Neuronal stem cell (in vitro differentiated cells): ENCODE data around the gene MAGEH1. TPM values are rescaled to one million over a fixed set of nuclear protein-coding genes. Genes with fewer than 3 reads are reported as not detected.

ENCODE experiments used
- DNase-seq: peaks from one replicate; pipeline ENCODE4 v3.0.0-alpha.2; 2013; ENCODE audit warnings: low spot score
- H2AFZ ChIP-seq: one replicate; pipeline ENCODE4 v1.6.1; 2013; ENCODE audit warnings: mild to moderate bottlenecking, low read length, inconsistent platforms
- H2AK5ac ChIP-seq: 2 replicates; pipeline ENCODE4 v1.6.1; 2013; ENCODE audit warnings: low read depth, mild to moderate bottlenecking, inconsistent platforms, low read length, moderate library complexity, mixed read lengths
- H2BK120ac ChIP-seq: 2 replicates; pipeline ENCODE4 v1.6.1; 2013; ENCODE audit warnings: low read depth, mild to moderate bottlenecking, inconsistent platforms, low read length, moderate library complexity, mixed read lengths
- H2BK12ac ChIP-seq: one replicate; pipeline ENCODE4 v1.6.1; 2013; ENCODE audit warnings: low read length, inconsistent platforms
- H2BK15ac ChIP-seq: 2 replicates; pipeline ENCODE4 v1.6.1; 2013; ENCODE audit warnings: mild to moderate bottlenecking, low read length, inconsistent platforms, mixed read lengths
- H2BK5ac ChIP-seq: one replicate; pipeline ENCODE4 v1.6.1; 2013; ENCODE audit warnings: inconsistent platforms, mild to moderate bottlenecking, low read length, moderate library complexity
- H3K14ac ChIP-seq: one replicate; pipeline ENCODE4 v1.6.1; 2013; ENCODE audit warnings: low read length, inconsistent platforms
- H3K18ac ChIP-seq: 2 replicates; pipeline ENCODE4 v1.6.1; 2013; ENCODE audit warnings: low read length, inconsistent platforms
- H3K23ac ChIP-seq: 2 replicates; pipeline ENCODE4 v1.6.1; 2013; ENCODE audit warnings: low read depth, mild to moderate bottlenecking, mixed read lengths, low read length, inconsistent platforms; ENCODE audit not compliant: poor library complexity
- H3K27ac ChIP-seq: replicated peaks from 3 replicates; pipeline ENCODE4 v1.5.1; 2013; ENCODE audit warnings: low read length, inconsistent platforms
- H3K27me3 ChIP-seq, 3 experiments: 2 replicates each; pipeline ENCODE4 v1.6.1; 2013; ENCODE audit warnings: low read length in 3 of 3, mild to moderate bottlenecking in 2 of 3, inconsistent platforms in 1 of 3, low read depth in 1 of 3, mixed read lengths in 1 of 3, moderate library complexity in 1 of 3; ENCODE audit not compliant: control insufficient read depth in 3 of 3, insufficient read depth in 3 of 3
- H3K36me3 ChIP-seq, 2 donors: replicated peaks in 1 of 2; 2 replicates each; pipeline ENCODE4 v1.6.1; 2013; ENCODE audit warnings: low read length in 2 of 2; ENCODE audit not compliant: control insufficient read depth in 2 of 2, insufficient read depth in 2 of 2
- H3K4ac ChIP-seq: 2 replicates; pipeline ENCODE4 v1.6.1; 2013; ENCODE audit warnings: inconsistent platforms, mild to moderate bottlenecking, low read length, moderate library complexity
- H3K4me1 ChIP-seq, 2 donors: 1 replicate in 1 of 2; 2 replicates in 1 of 2; pipeline ENCODE4 v1.6.1; 2013; ENCODE audit warnings: low read length in 2 of 2, low read depth in 1 of 2; ENCODE audit not compliant: control insufficient read depth in 2 of 2, insufficient read depth in 1 of 2
- H3K4me2 ChIP-seq: one replicate; pipeline ENCODE4 v1.6.1; 2013; ENCODE audit warnings: mild to moderate bottlenecking, low read length, inconsistent platforms; ENCODE audit not compliant: insufficient read depth, poor library complexity, severe bottlenecking
- H3K4me3 ChIP-seq, 2 donors: 2 replicates each; pipeline ENCODE4 v1.5.1; 2013; ENCODE audit warnings: low read length in 2 of 2, mild to moderate bottlenecking in 2 of 2, inconsistent platforms in 1 of 2, moderate library complexity in 1 of 2
- H3K79me1 ChIP-seq: one replicate; pipeline ENCODE4 v1.6.1; 2013; ENCODE audit warnings: low read depth, mild to moderate bottlenecking, inconsistent platforms, low read length, moderate library complexity
- H3K9ac ChIP-seq: one replicate; pipeline ENCODE4 v1.6.1; 2013; ENCODE audit warnings: mild to moderate bottlenecking, low read depth, low read length, inconsistent platforms; ENCODE audit not compliant: poor library complexity
- H3K9me3 ChIP-seq, 2 donors: replicated peaks in 1 of 2; 2 replicates each; pipeline versions ENCODE3 to v1.6.1; 2013; ENCODE audit warnings: low read length in 2 of 2, mild to moderate bottlenecking in 2 of 2, inconsistent platforms in 1 of 2, low read depth in 1 of 2, mixed read lengths in 1 of 2, moderate library complexity in 1 of 2; ENCODE audit not compliant: control insufficient read depth in 2 of 2, insufficient read depth in 1 of 2
- H4K8ac ChIP-seq: one replicate; pipeline ENCODE4 v1.6.1; 2013; ENCODE audit warnings: low read depth, mild to moderate bottlenecking, inconsistent platforms, low read length, moderate library complexity
- H4K91ac ChIP-seq: one replicate; pipeline ENCODE4 v1.6.1; 2013; ENCODE audit warnings: low read length, low read depth, mild to moderate bottlenecking, inconsistent platforms; ENCODE audit not compliant: poor library complexity
- WGBS, 2 donors: extraction: QIAGEN DNeasy Blood & Tissue Kit; methylation state at CpG; one replicate each; pipeline ENCODE4 v1.1.7; 2013; ENCODE audit warnings: missing lambda C conversion rate in 2 of 2, mixed read lengths in 1 of 2; ENCODE audit not compliant: insufficient read length in 2 of 2, insufficient replicate concordance in 1 of 2; ENCODE audit errors: extremely low coverage in 2 of 2; 5-methylcytosine and 5-hydroxymethylcytosine counted together
- small RNA-seq: library from polyadenylated mRNA; stranded (forward); fragments of <200 nt; extraction: miRNeasy Mini kit (QIAGEN cat#:217004); gene quantifications from one replicate; pipeline ENCODE3, GENCODE V24; 2013; ENCODE audit not compliant: insufficient read depth

MAGEH1 gene

GRCh38 chrX:55489314-55490009, 37.5 kb downstream of the MAGEH1 start, which contains the start of gene USP51:
Gene USP51 (minus strand): TSS chrX:55489848. CDS start chrX:55488939, 909 bp downstream.
- no peaks in the 10 kb centered on the region for H3K27me3 ChIP-seq
- H3K4ac ChIP-seq: no peak within 1 kb of the TSS
- peaks cover 0 to 3% of the 10 kb centered on the region in 2 donors for H3K4me1 ChIP-seq
- no peak within 1 kb of the TSS for H4K8ac ChIP-seq
- peak within 1 kb of the TSS; percentile 77 for H3K9ac ChIP-seq
- no peak within 1 kb of the TSS for H4K91ac ChIP-seq
- H2AK5ac ChIP-seq: no peak within 1 kb of the TSS
- no peak within 1 kb of the TSS for H2BK12ac ChIP-seq
- DNase-seq: peak; percentile 42
- H2AFZ ChIP-seq: no peak within 1 kb of the TSS
- no peaks in the 10 kb centered on the region for H3K9me3 ChIP-seq
- peak within 1 kb of the TSS in 1 of 2 donors; percentile 80 for H3K4me3 ChIP-seq
- peak within 1 kb of the TSS; percentile 62 for H3K4me2 ChIP-seq
- peak within 1 kb of the TSS; percentile 89 for H3K18ac ChIP-seq
- no CpG with 5 or more reads among the region's 34 CpGs for WGBS, 2 donors
- H3K79me1 ChIP-seq: no peaks in the 10 kb centered on the region
- no peak within 1 kb of the TSS for H2BK15ac ChIP-seq
- H3K36me3 ChIP-seq: peaks cover 0 to 4% of the 10 kb centered on the region in 2 donors
- H3K27ac ChIP-seq: peak within 1 kb of the TSS; percentile 86
- peak within 1 kb of the TSS; percentile 20 for H3K23ac ChIP-seq
- H3K14ac ChIP-seq: no peak within 1 kb of the TSS
- no peak within 1 kb of the TSS for H2BK120ac ChIP-seq
- peak within 1 kb of the TSS; percentile 82 for H2BK5ac ChIP-seq

GRCh38 chrX:55490121-55490520, 38.2 kb downstream of the MAGEH1 start:
- H3K18ac ChIP-seq: peak overlapping the region; percentile 28
- H3K27ac ChIP-seq: peak overlapping the region; percentile 84
- no peak overlapping the region for H4K8ac ChIP-seq
- no peak overlapping the region for H2BK5ac ChIP-seq
- H4K91ac ChIP-seq: no peak overlapping the region
- no peak overlapping the region for H2BK12ac ChIP-seq
- H3K9me3 ChIP-seq: no peaks in the 10 kb centered on the region
- no peak overlapping the region for H3K4ac ChIP-seq
- no peak for DNase-seq
- no peak overlapping the region for H2AK5ac ChIP-seq
- H3K9ac ChIP-seq: no peak overlapping the region
- H3K4me1 ChIP-seq: peaks cover 0 to 3% of the 10 kb centered on the region in 2 donors
- peak overlapping the region; percentile 62 for H3K4me2 ChIP-seq
- no peak overlapping the region for H2AFZ ChIP-seq
- WGBS, 2 donors: no CpG with 5 or more reads among the region's 4 CpGs
- H2BK15ac ChIP-seq: no peak overlapping the region
- no peak overlapping the region for H2BK120ac ChIP-seq
- H3K79me1 ChIP-seq: no peaks in the 10 kb centered on the region
- peaks cover 0 to 4% of the 10 kb centered on the region in 2 donors for H3K36me3 ChIP-seq
- no peak overlapping the region for H3K14ac ChIP-seq
- H3K23ac ChIP-seq: no peak overlapping the region
- no peaks in the 10 kb centered on the region for H3K27me3 ChIP-seq
- peak overlapping the region in 1 of 2 donors; percentile 71 for H3K4me3 ChIP-seq

DNA sequence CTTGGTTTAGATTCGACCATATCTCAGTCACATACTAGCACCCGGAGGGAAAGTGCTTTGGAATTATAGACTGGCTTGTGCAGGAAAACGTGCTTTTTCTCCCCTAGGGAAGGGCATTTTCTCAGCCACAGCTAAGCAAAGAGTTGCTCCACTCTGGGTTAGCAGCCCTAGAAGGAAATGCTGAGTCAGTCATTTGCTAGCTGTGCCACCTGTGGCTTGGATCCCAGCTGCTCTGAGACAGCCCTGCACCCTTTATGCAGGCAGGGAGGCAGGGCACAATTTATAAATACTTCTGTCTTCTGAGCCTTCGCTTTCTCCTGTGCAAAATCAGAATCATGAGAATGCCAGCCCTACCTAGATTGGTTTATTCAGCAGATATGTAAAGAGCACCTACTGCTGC, 39.0 kb downstream of the MAGEH1 start:
- H3K4me2 ChIP-seq: no peak overlapping the region
- H3K4me1 ChIP-seq: peaks cover 0 to 3% of the 10 kb centered on the region in 2 donors
- H3K9ac ChIP-seq: no peak overlapping the region
- H3K14ac ChIP-seq: no peak overlapping the region
- no peak overlapping the region for H2BK12ac ChIP-seq
- no peak overlapping the region for H4K91ac ChIP-seq
- H3K27me3 ChIP-seq: no peaks in the 10 kb centered on the region
- no peak overlapping the region for H3K23ac ChIP-seq
- no peak overlapping the region for H2AK5ac ChIP-seq
- H3K36me3 ChIP-seq: peaks cover 0 to 4% of the 10 kb centered on the region in 2 donors
- H3K4ac ChIP-seq: no peak overlapping the region
- H2AFZ ChIP-seq: no peak overlapping the region
- no peak overlapping the region for H3K27ac ChIP-seq
- no peak overlapping the region for H3K4me3 ChIP-seq
- H2BK120ac ChIP-seq: no peak overlapping the region
- no CpG with 5 or more reads among the region's 4 CpGs for WGBS, 2 donors
- H3K79me1 ChIP-seq: no peaks in the 10 kb centered on the region
- no peak overlapping the region for H4K8ac ChIP-seq
- DNase-seq: no peak
- H3K18ac ChIP-seq: no peak overlapping the region
- H2BK15ac ChIP-seq: no peak overlapping the region
- H3K9me3 ChIP-seq: no peaks in the 10 kb centered on the region
- H2BK5ac ChIP-seq: no peak overlapping the region

Small RNA genes lying within 50 kb of the gene (small RNA-seq; reads per million reads assigned to genes)
- gene MIR4536-2: not detected
